WTC11 (cell line): ENCODE data around the gene COX14. TPM values are rescaled to one million over a fixed set of nuclear protein-coding genes. Genes with fewer than 3 reads are reported as not detected.

Experiments
- ATAC-seq: fragments of 200-7000 bp; cut with Tn5 transposase; 2 replicates; pipeline ENCODE4 v1.10.0; 2021; ENCODE audit warnings: mild to moderate bottlenecking, moderate library complexity
- CTCF ChIA-PET: fragments of 300-600 bp; sonication (Branson Sonifier 250); formaldehyde crosslinking; loops from one replicate; lab custom pipeline; 2021; ENCODE audit warnings: antibody characterized with exemption; lab: Charles Lee
- POLR2A ChIA-PET: fragments of 350-600 bp; sonication (Branson Sonifier 250); formaldehyde crosslinking; loops from one replicate; lab custom pipeline; 2021; ENCODE audit warnings: antibody characterized with exemption; lab: Charles Lee
- DNase-seq: peaks from one replicate; pipeline ENCODE4 v3.0.0; 2021; ENCODE audit warnings: low spot score
- H3K27ac Mint-ChIP-seq: 2 replicates; pipeline ENCODE4 v1.8.0; 2021; ENCODE audit warnings: mixed read lengths
- H3K27me3 Mint-ChIP-seq: 2 replicates; pipeline ENCODE4 v1.8.0; 2021; ENCODE audit warnings: low read depth, mild to moderate bottlenecking, moderate library complexity, mixed read lengths
- H3K36me3 Mint-ChIP-seq: 2 replicates; pipeline ENCODE4 v1.8.0; 2021; ENCODE audit warnings: mixed read lengths
- H3K4me1 Mint-ChIP-seq: 2 replicates; pipeline ENCODE4 v1.8.0; 2022; ENCODE audit warnings: mixed read lengths
- H3K4me3 Mint-ChIP-seq: 2 replicates; pipeline ENCODE4 v1.8.0; 2021; ENCODE audit warnings: mild to moderate bottlenecking, moderate library complexity, mixed read lengths
- H3K9me3 Mint-ChIP-seq: 2 replicates; pipeline ENCODE4 v1.8.0; 2021; ENCODE audit warnings: mixed read lengths
- ARID4B ChIP-seq: sonication (generic); formaldehyde crosslinking; IDR thresholded peaks from 2 replicates; pipeline ENCODE4 v1.8.0; 2023; ENCODE audit warnings: missing genetic modification reagents, mild to moderate bottlenecking, borderline replicate concordance
- CTCF ChIP-seq: fragments of 200-600 bp; IDR thresholded peaks from 2 replicates; pipeline ENCODE4 v1.8.0; 2022; ENCODE audit warnings: antibody characterized with exemption
- EMX1 ChIP-seq: fragments of 250-450 bp; sonication (Bioruptor Pico); IDR thresholded peaks from 2 replicates; pipeline ENCODE4 v1.8.0; 2021; ENCODE audit warnings: mild to moderate bottlenecking
- GRHL2 ChIP-seq: fragments of 250-450 bp; sonication (Bioruptor Pico); IDR thresholded peaks from 2 replicates; pipeline ENCODE4 v1.8.0; 2022; ENCODE audit warnings: mild to moderate bottlenecking, moderate library complexity; ENCODE audit not compliant: insufficient replicate concordance, severe bottlenecking
- HMGXB4 ChIP-seq: sonication (generic); formaldehyde crosslinking; IDR thresholded peaks from 2 replicates; pipeline ENCODE4 v1.8.1; 2023; ENCODE audit warnings: mild to moderate bottlenecking, moderate library complexity, missing genetic modification reagents
- IRF1 ChIP-seq: sonication (generic); formaldehyde crosslinking; IDR thresholded peaks from 2 replicates; pipeline ENCODE4 v1.8.0; 2023; ENCODE audit warnings: missing genetic modification reagents
- NFE2L1 ChIP-seq: sonication (generic); formaldehyde crosslinking; IDR thresholded peaks from 2 replicates; pipeline ENCODE4 v1.8.1; 2023; ENCODE audit warnings: missing genetic modification reagents
- NFYB ChIP-seq: sonication (generic); formaldehyde crosslinking; conservative IDR thresholded peaks from 2 replicates; pipeline ENCODE4 v1.8.0; 2022; ENCODE audit warnings: low read depth, missing genetic modification reagents
- NR1H2 ChIP-seq: sonication (generic); formaldehyde crosslinking; IDR thresholded peaks from 2 replicates; pipeline ENCODE4 v1.9.0; 2021; ENCODE audit warnings: mild to moderate bottlenecking, moderate library complexity, missing genetic modification reagents
- NR2C2 ChIP-seq: sonication (generic); formaldehyde crosslinking; IDR thresholded peaks from 2 replicates; pipeline ENCODE4 v1.8.0; 2022; ENCODE audit warnings: mild to moderate bottlenecking, missing genetic modification reagents
- ZNF138 ChIP-seq: sonication (generic); formaldehyde crosslinking; conservative IDR thresholded peaks from 2 replicates; pipeline ENCODE4 v1.8.1; 2022; ENCODE audit warnings: mild to moderate bottlenecking, moderate library complexity, missing genetic modification reagents
- ZNF232 ChIP-seq: sonication (generic); formaldehyde crosslinking; IDR thresholded peaks from 2 replicates; pipeline ENCODE4 v1.8.0; 2022; ENCODE audit warnings: mild to moderate bottlenecking, missing genetic modification reagents
- ZNF281 ChIP-seq: sonication (generic); formaldehyde crosslinking; IDR thresholded peaks from 2 replicates; pipeline ENCODE4 v1.8.0; 2023; ENCODE audit warnings: mild to moderate bottlenecking, missing genetic modification reagents
- ZNF423 ChIP-seq: fragments of 250-450 bp; sonication (Bioruptor Pico); IDR thresholded peaks from 2 replicates; pipeline ENCODE4 v2.1.2; 2022; ENCODE audit warnings: mild to moderate bottlenecking, moderate library complexity
- ZNF512 ChIP-seq: sonication (generic); formaldehyde crosslinking; IDR thresholded peaks from 2 replicates; pipeline ENCODE4 v1.8.1; 2022; ENCODE audit warnings: missing genetic modification reagents, borderline replicate concordance
- ZNF532 ChIP-seq: fragments of 250-450 bp; sonication (Bioruptor Pico); IDR thresholded peaks from 2 replicates; pipeline ENCODE4 v1.9.0; 2021; ENCODE audit warnings: mild to moderate bottlenecking, borderline replicate concordance
- total RNA-seq: library from RNA; stranded (reverse); gene quantifications from 3 replicates; pipeline ENCODE4 v1.2.3, GENCODE V29; 2021

The COX14 gene
- total RNA-seq, 1 experiment from 2014 or later, result 41.4 TPM

GRCh38 chr12:50101663-50102062, 10.4 kb upstream of the COX14 start (continued):
- TF ChIP-seq ZNF532 (no peak), ZNF138 (CRISPR knock-in tag) (no peak), EMX1 (CRISPR knock-in tag) (no peak)

- POLR2A ChIA-PET, result interaction anchor here (0.6 to 1.9 kb wide), 2 partner anchors 9 to 65 kb away, joined by 3 to 14 read pairs; partner anchors contain the start of genes CERS5 and COX14
- ATAC-seq (no peak), DNase-seq (no peak)
- peaks cover 30% of the 10 kb centered on the region for H3K4me1 Mint-ChIP-seq
- H3K27ac Mint-ChIP-seq, result 0 out of 2 replicates have a peak overlapping the region, but pooled peaks have one; percentile 72
- H3K4me3 Mint-ChIP-seq, result no peak overlapping the region
- H3K9me3 Mint-ChIP-seq, result no peaks in the 10 kb centered on the region
- H3K36me3 Mint-ChIP-seq, result peaks cover 40% of the 10 kb centered on the region
- CTCF ChIA-PET, result interaction anchor here (0.8 to 4.8 kb wide), 19 partner anchors 9 to 240 kb away, joined by 3 to 165 read pairs (median 6); partner anchors contain the start of genes CERS5, COX14, LIMA1 and SMARCD1
- H3K27me3 Mint-ChIP-seq, result no peaks in the 10 kb centered on the region
- TF ChIP-seq ZNF512, result no peak
- no peak for TF ChIP-seq ZNF138 (CRISPR knock-in tag)
- no peak for TF ChIP-seq NR1H2 (CRISPR knock-in tag)
- TF ChIP-seq GRHL2 (CRISPR knock-in tag), result no peak
- no peak for TF ChIP-seq CTCF
- TF ChIP-seq NFYB (CRISPR knock-in tag), result no peak
- TF ChIP-seq NFE2L1 (CRISPR knock-in tag), result no peak
- TF ChIP-seq IRF1 (CRISPR knock-in tag), result no peak
- no peak for TF ChIP-seq HMGXB4 (CRISPR knock-in tag)
- TF ChIP-seq ZNF232, result no peak
- TF ChIP-seq ZNF423 (CRISPR knock-in tag), result no peak
- TF ChIP-seq NR2C2 (CRISPR knock-in tag), result no peak
- no peak for TF ChIP-seq ARID4B (CRISPR knock-in tag)
- no peak for TF ChIP-seq ZNF281 (CRISPR knock-in tag)
Observed at GRCh38 chr12:50102131-50102531, 9.9 kb upstream of the COX14 start.
